KMS-11 (cell line): ENCODE measurements around the gene ZNF79.
"Not testable (repeated sequence)": the region's sequence is repeated elsewhere in the genome, so short reads cannot be mapped to it uniquely, and the experiment has no call there.

Source experiments
- H2AFZ ChIP-seq: fragments of 200-600 bp; sonication (generic); 2 replicates; pipeline ENCODE4 v1.6.1; 2016; ENCODE audit warnings: antibody characterized with exemption, mixed run types, low read depth
- H3K27ac ChIP-seq: fragments of 200-600 bp; sonication (generic); 2 replicates; pipeline ENCODE4 v1.6.1; 2016; ENCODE audit warnings: mild to moderate bottlenecking, mixed run types
- H3K27me3 ChIP-seq: fragments of 200-600 bp; sonication (generic); 2 replicates; pipeline ENCODE4 v1.6.1; 2017; ENCODE audit warnings: mild to moderate bottlenecking, low read depth, mixed run types, moderate library complexity; ENCODE audit not compliant: insufficient read depth
- H3K36me3 ChIP-seq: fragments of 200-600 bp; sonication (generic); 2 replicates; pipeline ENCODE4 v1.6.1; 2017; ENCODE audit warnings: mild to moderate bottlenecking, mixed run types; ENCODE audit not compliant: insufficient read depth
- H3K4me1 ChIP-seq: fragments of 200-600 bp; sonication (generic); 2 replicates; pipeline ENCODE4 v1.6.1; 2016; ENCODE audit warnings: mild to moderate bottlenecking, low read depth, mixed run types; ENCODE audit not compliant: poor library complexity, severe bottlenecking
- H3K4me2 ChIP-seq: fragments of 200-600 bp; sonication (generic); 2 replicates; pipeline ENCODE4 v1.7.0; 2016; ENCODE audit warnings: mild to moderate bottlenecking, mixed run types
- H3K4me3 ChIP-seq: fragments of 200-600 bp; sonication (generic); IDR thresholded peaks from 2 replicates; pipeline ENCODE4 v1.6.1; 2017; ENCODE audit warnings: low read depth, low read length, mixed read lengths; ENCODE audit not compliant: insufficient read depth
- H3K79me2 ChIP-seq: fragments of 200-600 bp; sonication (generic); 2 replicates; pipeline ENCODE4 v1.6.1; 2016; ENCODE audit warnings: low read depth, mixed run types; ENCODE audit not compliant: insufficient read depth
- H3K9ac ChIP-seq: fragments of 200-600 bp; sonication (generic); 2 replicates; pipeline ENCODE4 v1.6.1; 2016; ENCODE audit warnings: mild to moderate bottlenecking, mixed run types
- H4K20me1 ChIP-seq: fragments of 200-600 bp; sonication (generic); 2 replicates; pipeline ENCODE4 v1.6.1; 2016; ENCODE audit warnings: mild to moderate bottlenecking, mixed run types; ENCODE audit not compliant: insufficient read depth
- TF ChIP-seq, protein P1 (sequence below): fragments of 200-600 bp; sonication (generic); conservative IDR thresholded peaks from 2 replicates; pipeline ENCODE4 v1.6.1; 2017; ENCODE audit warnings: low read depth, mild to moderate bottlenecking, antibody characterized with exemption, low read length, moderate library complexity, mixed read lengths

ZNF79 gene

GRCh38 chr9:127463382-127463781 lies 39.2 kb downstream of the ZNF79 start:
- no peak overlapping the region for H3K27ac ChIP-seq
- TF ChIP-seq, protein P1, sequence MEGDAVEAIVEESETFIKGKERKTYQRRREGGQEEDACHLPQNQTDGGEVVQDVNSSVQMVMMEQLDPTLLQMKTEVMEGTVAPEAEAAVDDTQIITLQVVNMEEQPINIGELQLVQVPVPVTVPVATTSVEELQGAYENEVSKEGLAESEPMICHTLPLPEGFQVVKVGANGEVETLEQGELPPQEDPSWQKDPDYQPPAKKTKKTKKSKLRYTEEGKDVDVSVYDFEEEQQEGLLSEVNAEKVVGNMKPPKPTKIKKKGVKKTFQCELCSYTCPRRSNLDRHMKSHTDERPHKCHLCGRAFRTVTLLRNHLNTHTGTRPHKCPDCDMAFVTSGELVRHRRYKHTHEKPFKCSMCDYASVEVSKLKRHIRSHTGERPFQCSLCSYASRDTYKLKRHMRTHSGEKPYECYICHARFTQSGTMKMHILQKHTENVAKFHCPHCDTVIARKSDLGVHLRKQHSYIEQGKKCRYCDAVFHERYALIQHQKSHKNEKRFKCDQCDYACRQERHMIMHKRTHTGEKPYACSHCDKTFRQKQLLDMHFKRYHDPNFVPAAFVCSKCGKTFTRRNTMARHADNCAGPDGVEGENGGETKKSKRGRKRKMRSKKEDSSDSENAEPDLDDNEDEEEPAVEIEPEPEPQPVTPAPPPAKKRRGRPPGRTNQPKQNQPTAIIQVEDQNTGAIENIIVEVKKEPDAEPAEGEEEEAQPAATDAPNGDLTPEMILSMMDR = no peak
- no peak overlapping the region for H3K4me2 ChIP-seq
- no peaks in the 10 kb centered on the region for H3K27me3 ChIP-seq
- no peak overlapping the region for H3K9ac ChIP-seq
- H3K36me3 ChIP-seq = no peaks in the 10 kb centered on the region
- H4K20me1 ChIP-seq = no peaks in the 10 kb centered on the region
- no peaks in the 10 kb centered on the region for H3K79me2 ChIP-seq
- H3K4me3 ChIP-seq = no peak overlapping the region
- H3K4me1 ChIP-seq = no peaks in the 10 kb centered on the region
- H2AFZ ChIP-seq = no peak overlapping the region

GRCh38 chr9:127463911-127464310 lies 39.7 kb downstream of the ZNF79 start:
- Histone ChIP-seq H3K36me3 (no peaks in the 10 kb centered on the region), H4K20me1 (no peaks in the 10 kb centered on the region), H2AFZ (no peak overlapping the region), H3K27ac (no peak overlapping the region), H3K27me3 (no peaks in the 10 kb centered on the region), H3K9ac (no peak overlapping the region), H3K4me2 (no peak overlapping the region), H3K79me2 (no peaks in the 10 kb centered on the region), H3K4me3 (no peak overlapping the region), H3K4me1 (no peaks in the 10 kb centered on the region)
- TF ChIP-seq, protein P1 = no peak

- not testable (repeated sequence) for H4K20me1 ChIP-seq, H3K4me1 ChIP-seq, H3K4me3 ChIP-seq, H3K79me2 ChIP-seq, H3K27ac ChIP-seq, H3K27me3 ChIP-seq, H3K4me2 ChIP-seq, H2AFZ ChIP-seq, H3K9ac ChIP-seq, H3K36me3 ChIP-seq
These were observed 42.3 kb downstream of the ZNF79 start for GRCh38 chr9:127466407-127466917.

DNA sequence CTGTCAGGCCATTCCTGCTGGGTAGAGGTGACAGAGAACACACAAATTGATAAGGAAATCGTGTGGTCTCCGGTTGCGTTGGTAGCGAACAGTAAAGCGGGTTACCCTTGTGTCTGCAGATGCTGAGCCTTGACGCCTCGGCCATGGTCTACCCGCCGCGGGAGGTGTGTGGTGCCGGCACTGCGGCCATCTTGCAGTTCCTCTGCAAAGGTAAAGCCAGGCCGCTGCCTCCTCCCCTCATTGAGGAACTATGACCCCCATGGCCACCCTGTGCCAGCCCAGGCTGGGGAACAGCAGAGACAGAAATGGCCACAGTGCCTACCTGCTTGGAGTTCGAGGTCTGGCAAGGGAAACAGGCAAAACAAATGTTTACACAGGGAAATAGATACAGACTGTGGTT lies 43.4 kb downstream of the ZNF79 start:
- H3K9ac ChIP-seq = no peak overlapping the region
- H3K27me3 ChIP-seq = no peaks in the 10 kb centered on the region
- no peaks in the 10 kb centered on the region for H3K79me2 ChIP-seq
- no peak overlapping the region for H3K4me2 ChIP-seq
- no peaks in the 10 kb centered on the region for H4K20me1 ChIP-seq
- no peak overlapping the region for H3K4me3 ChIP-seq
- TF ChIP-seq, protein P1 = no peak
- H3K4me1 ChIP-seq = no peaks in the 10 kb centered on the region
- no peak overlapping the region for H2AFZ ChIP-seq
- no peaks in the 10 kb centered on the region for H3K36me3 ChIP-seq
- no peak overlapping the region for H3K27ac ChIP-seq

- H3K79me2 ChIP-seq = no peaks in the 10 kb centered on the region
- TF ChIP-seq, protein P1 = no peak
- no peaks in the 10 kb centered on the region for H3K4me1 ChIP-seq
- H3K27ac ChIP-seq = no peak overlapping the region
- H3K36me3 ChIP-seq = no peaks in the 10 kb centered on the region
- H3K9ac ChIP-seq = no peak overlapping the region
- no peak overlapping the region for H2AFZ ChIP-seq
- no peaks in the 10 kb centered on the region for H4K20me1 ChIP-seq
- H3K27me3 ChIP-seq = no peaks in the 10 kb centered on the region
- H3K4me3 ChIP-seq = no peak overlapping the region
- H3K4me2 ChIP-seq = no peak overlapping the region
These were observed 46.5 kb downstream of the ZNF79 start for GRCh38 chr9:127470662-127471061.
